Effector CD8-positive, alpha-beta T cell (primary cell): ENCODE data around the gene LIMS3.
"Not testable (repeated sequence)": the region's sequence is repeated elsewhere in the genome, so short reads cannot be mapped to it uniquely, and the experiment has no call there.

ENCODE experiments used
- DNase-seq: peaks from one replicate; lab custom pipeline; 2025; lab: John Stamatoyannopoulos, UW
- total RNA-seq, 4 experiments: gene quantifications; one replicate each; lab custom pipeline; 2026; lab: John Stamatoyannopoulos, UW

Gene LIMS3
- 0 reads per million in 4 experiments for total RNA-seq

DNA sequence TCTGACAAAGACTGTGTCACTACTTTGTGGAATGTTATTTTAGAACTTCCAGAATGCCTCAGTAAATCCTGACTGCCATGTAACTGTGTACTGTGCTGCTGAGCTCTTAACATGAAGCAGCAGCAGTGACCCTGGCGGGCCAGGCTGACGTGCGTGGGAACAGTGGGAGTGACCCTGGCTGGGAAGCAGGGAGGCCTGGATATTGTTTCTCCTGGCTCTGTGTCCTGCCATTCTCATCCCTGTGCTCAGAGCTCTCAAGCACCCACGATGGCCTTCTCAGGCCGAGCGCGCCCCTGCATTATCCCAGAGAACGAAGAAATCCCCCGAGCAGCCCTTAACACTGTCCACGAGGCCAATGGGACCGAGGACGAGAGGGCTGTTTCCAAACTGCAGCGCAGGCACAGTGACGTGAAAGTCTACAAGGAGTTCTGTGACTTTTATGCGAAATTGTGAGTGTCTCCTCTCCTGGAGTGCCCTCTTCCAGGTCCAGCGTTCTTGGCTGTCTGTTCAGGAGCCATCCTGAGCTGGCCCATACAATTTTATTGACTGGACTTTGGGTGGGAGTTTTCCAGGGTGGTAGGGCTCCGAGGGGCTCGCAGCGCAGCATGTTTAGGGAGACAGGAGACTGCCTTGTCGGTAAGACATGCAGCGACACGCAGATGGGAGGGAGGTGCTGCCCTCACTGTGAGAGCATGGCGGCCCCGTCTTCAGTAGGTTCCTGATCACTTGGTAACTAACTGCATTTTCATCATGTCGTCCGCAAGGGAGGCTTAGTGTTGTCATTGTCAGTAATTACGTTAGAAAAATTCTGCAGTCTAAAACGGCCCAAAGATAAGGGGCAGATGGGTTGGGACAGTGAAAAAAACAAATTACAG, at the start of gene LIMS3:
Gene LIMS3, plus strand, starts transcription at position 227 of the 875 bp plus-strand sequence. Its CDS starts 41 bp downstream, at position 268.
- DNase-seq, result not testable (repeated sequence)

DNA sequence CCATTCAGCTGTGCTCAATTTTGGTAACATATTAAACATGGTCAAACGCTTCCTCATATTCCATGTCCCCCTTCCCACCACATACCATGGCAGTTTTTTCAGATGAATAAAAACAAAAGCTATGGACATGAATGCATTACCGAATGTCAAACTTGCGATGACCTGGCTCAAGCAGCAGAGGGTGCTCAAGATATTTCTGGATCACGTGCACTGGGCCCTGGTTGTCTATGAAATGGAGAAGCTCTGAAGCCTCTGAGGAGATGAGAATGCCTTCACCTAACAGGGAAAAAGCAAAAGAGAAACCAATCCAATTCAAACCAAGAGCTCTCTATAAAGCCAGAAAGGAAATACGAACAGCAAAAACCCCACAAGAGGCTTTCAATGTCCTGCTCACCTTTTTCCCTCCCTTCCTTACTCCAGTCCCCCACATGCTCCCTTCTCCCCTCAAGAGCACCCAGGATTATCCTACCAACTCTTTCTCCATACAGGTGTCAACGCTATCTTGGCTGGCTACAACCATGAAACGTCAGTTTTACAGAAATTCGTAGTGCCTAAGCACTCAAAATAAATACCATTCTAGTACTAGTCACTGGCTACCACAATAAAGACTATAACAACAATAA, 27.2 kb upstream of the LIMS3 start:
- DNase-seq, result not testable (repeated sequence)

DNA sequence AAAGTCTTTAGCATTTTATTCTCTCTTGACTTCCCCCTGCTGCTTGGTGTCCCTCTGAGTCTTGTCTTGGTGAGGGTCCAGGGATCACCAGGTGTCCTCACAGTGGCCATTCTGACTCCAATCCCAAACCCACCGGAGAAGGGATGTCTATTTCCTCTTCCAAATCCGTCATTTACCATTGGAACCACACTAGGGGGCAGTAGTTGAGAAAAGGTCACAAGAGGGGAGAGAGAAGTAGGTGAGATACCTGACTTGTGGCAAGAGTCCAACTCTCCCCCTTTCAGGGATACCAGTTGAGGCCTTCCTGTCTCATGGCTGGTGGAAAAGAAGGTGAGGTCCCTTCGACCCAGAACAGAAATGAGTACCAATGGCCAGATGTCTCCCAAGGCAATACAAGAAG, 21.9 kb upstream of the LIMS3 start:
- DNase-seq, result not testable (repeated sequence)

DNA sequence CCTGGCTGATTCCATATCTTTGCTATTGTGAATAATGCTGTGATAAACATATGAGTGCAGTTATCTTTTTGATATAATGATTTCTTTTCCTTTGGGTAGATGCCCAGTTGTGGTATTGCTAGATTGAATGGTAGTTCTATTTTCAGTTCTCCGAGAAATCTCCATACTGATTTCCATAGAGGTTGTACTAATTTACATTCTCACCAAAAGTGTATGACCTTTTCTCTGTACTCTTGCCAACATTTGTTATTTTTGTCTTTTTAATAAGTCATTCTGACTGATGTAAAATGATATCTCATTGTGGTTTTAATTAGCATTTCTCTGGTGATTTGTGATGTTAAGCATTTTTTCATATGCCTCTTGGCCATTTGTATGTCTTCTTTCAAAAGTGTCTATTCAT, 16.4 kb upstream of the LIMS3 start:
- not testable (repeated sequence) for DNase-seq

- DNase-seq, result not testable (repeated sequence)
Measured at GRCh38 chr2:109888414-109888813, 10.1 kb upstream of the LIMS3 start.

- DNase-seq, result not testable (repeated sequence)
Measured at GRCh38 chr2:109889909-109890308, 8.6 kb upstream of the LIMS3 start.

DNA sequence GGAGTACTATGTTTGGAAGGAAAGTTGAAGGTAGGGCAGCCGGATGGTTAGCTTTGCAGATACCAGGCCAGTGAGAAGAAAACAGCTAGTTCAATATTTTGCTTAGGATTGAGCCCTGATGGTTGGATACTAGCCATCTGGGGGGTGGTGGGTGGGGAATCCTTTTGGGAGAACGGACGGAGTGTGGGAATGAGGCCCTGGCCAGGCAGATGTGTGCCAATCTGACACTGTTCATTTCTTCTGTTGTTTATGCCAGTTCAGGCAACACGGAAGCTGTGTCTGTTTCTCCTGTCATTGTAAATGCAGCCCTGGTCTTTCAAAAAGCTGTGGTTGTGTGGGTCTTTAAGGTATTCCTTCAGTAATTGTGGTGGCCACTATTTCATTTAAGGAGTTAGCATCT, 7.5 kb upstream of the LIMS3 start:
- not testable (repeated sequence) for DNase-seq

DNA sequence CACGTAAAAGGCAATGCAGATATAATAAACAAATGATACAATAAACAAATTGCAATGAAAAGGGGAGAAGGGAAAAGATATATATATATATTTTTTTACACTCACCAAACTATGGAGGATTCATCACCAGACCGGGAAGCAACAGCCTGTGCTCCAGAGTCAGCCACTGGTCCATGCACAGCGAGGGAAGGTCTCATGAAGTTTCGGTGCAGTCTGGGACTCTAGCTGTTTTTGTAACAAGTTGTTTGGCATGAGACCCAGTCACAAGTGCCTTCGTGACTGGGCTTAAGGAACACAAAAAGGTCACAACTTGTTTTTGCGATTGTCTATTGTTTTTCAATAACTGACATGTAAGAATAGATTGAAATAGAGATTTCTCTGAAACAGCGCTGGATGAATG, 4.8 kb upstream of the LIMS3 start:
- DNase-seq, result not testable (repeated sequence)

DNA sequence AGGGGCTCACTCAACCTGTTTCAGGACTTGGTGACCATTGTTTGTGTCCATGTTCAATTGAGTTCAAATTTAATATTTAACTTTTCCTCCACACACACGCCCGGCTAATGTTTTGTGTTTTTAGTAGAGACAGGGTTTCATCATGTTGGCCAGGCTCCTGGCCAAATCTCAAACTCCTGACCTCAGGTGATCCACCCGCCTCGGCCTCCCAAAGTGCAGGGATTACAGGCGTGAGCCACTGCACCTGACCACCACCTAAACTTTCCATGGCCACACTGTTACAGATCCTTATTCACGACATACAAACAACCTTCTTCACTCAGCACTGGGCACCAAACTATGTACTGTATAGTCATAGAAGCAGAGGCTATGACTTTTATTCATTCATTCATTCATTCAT, 4.3 kb upstream of the LIMS3 start:
- DNase-seq, result not testable (repeated sequence)

DNA sequence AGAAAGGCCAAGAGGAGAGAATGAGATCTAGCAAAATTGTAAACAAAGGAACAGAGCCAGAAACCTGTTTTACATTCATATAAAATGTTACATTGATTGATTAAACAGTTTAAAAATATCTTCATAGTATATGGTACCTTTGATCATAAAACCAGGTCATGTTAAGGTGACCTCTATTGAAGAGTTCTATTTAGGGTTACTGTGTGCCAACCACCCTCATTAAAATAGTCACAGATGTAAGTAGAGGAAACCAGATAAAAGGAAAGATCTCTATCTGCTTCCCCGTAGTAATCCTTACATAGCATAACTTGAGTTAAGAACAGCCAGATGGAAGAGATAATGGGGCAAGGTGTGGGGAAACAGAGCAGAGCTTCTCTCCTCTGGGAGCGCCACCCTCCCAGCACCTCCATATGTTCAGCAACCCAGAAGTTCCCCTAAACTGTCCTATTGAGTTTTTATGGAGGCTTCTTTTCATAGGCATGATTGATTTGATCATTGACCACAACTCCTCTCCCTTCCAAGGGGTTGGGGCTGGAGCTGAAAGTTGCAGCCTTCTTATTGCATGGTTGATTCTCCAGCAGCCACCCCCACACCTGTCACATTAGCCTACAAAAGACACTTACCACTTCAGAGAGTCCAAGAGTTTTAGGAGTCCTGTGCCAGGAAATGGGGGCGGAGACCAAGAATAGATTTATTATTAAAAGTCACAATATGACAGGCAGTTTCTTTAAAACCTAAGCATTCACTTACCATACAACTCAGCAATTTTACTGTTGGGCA, 3.2 kb upstream of the LIMS3 start:
- not testable (repeated sequence) for DNase-seq

DNA sequence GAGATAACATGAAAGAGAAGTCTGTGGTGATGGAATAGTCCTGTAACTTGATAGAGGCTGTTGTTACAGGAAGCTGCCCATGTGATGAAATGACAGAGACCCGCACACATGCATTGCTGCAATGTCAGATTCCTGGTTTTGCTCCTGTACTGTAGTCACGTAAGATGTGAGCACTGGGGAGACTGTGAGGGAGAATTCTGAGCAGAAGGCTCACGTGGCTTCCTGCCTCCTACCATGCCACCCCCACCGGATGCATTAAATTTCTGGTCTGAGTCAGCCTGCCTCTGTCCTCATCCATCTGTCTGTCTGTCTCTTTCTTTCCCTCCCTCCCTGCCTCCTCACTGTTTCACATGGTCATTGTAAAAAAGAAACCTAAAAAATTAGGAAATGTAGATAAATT, 2.3 kb upstream of the LIMS3 start:
- DNase-seq, result not testable (repeated sequence)

- not testable (repeated sequence) for DNase-seq
Measured at GRCh38 chr2:109897769-109898461, 573 bp upstream of the LIMS3 start.

DNA sequence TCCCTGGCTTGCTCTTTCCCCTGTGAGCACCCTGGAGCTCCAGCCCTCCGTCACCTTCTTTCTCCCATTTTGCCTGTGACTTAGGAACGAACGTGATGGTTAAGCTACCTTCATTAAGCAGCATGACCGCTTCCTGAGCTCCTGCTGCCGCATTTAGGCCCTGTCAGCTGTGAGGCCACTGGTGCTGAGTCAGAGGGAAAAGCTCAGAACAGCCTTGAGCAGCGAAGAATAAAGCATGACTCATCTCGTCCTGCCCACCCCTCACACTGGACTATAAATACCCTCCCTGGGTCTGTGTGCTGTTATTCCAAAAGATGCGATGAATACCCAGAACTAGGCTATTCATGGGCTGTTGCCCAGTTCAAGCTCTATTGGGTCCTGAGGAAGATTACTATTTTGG, 7.3 kb downstream of the LIMS3 start:
- DNase-seq, result not testable (repeated sequence)

GRCh38 chr2:109908626-109909025, 10.1 kb downstream of the LIMS3 start:
- DNase-seq, result not testable (repeated sequence)

GRCh38 chr2:109910789-109911188, 12.3 kb downstream of the LIMS3 start:
- DNase-seq, result not testable (repeated sequence)

DNA sequence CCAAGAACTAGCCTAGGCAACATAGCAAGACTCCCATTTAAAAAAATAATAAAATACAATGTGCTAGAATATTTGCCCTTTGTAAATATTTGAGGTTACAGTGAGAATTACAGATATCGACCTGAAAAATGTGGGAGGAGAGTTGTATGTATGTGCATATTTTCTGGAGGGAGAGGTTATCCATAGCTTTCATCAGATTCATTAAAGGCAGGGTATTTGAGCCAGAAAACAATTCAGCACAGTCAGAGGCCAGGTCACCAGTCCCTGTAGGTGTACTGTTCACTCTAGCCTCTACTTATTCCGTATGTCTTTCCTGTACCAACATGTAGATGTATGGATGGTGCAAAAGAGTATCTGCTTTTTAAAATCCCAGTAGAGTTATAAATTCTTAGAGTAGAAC, 15.4 kb downstream of the LIMS3 start:
- DNase-seq, result not testable (repeated sequence)

GRCh38 chr2:109914552-109914951, 16.1 kb downstream of the LIMS3 start:
- not testable (repeated sequence) for DNase-seq

GRCh38 chr2:109915830-109916229, 17.3 kb downstream of the LIMS3 start:
- DNase-seq, result not testable (repeated sequence)

DNA sequence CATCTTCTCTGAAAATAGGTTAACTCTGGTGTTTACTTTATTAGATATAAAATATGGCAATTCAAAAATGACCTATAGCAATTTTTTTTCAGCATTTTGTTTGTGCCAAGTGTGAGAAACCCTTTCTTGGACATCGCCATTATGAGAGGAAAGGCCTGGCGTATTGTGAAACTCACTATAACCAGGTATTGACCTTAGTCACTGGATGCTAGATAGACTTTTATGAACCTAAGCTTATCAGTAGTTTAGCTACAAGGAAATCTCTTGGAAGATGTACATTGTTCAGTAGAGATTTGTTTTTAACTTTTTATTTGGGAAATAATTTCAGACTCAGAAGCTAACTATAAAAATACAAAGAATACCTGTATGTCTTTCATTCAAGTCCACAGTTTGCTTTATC, 21.7 kb downstream of the LIMS3 start:
- not testable (repeated sequence) for DNase-seq

DNA sequence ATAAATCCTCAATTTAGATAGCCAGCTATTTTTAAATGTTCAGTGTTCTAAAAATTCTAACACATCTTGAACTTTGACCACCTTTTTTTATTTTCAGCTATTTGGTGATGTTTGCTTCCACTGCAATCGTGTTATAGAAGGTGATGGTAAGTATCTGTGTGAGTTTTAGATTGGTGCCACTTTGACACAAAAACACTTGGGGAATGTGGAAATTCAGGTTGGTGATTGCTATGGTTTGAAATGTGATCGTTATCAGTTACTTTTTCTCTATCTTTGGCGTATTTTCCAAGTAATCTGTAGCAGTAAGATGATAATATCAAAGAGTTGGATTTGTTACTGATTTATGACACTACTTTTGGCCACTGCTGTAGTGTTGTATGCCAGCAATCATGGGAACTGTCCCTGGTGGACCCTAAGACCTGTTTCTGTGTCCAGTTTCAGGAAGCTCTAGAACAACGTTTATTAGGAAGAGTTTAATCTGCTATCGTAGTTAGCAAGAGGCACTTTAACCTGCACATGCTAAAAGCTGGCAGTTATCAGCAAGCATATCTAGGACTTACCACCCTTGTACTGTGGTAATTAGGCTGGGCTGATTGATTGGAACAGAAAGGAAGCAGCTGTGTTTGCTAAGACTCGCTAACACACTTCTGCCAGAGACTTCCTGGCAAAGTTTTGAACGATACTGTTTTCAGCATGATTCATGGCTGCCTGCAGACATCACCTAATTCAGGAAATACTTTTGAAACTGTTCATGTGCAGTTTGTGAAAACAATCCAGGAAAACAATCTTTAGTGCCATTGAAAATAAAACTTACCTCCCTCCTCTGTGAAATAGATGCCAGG, 23.3 kb downstream of the LIMS3 start:
- DNase-seq, result not testable (repeated sequence)

GRCh38 chr2:109924481-109924880, 26.0 kb downstream of the LIMS3 start:
- not testable (repeated sequence) for DNase-seq
